Femur (tissue), 1 donor: ENCODE measurements around the gene CRB2.
A peak's percentile ranks its signal among the peaks of the same experiment; 100 is the strongest.
"Not testable (repeated sequence)": the region's sequence is repeated elsewhere in the genome, so short reads cannot be mapped to it uniquely, and the experiment has no call there.

Source experiments
- DNase-seq: peaks from one replicate; pipeline ENCODE4 v3.0.0-alpha.2; 2017

CRB2 gene

GRCh38 chr9:123329329-123329955, 26.6 kb upstream of the CRB2 start:
- DNase-seq: no peak

GRCh38 chr9:123331346-123332060, 24.5 kb upstream of the CRB2 start:
- DNase-seq: no peak

GRCh38 chr9:123333058-123333669, 22.8 kb upstream of the CRB2 start:
- DNase-seq: not testable (repeated sequence)

- no peak for DNase-seq
Measured at GRCh38 chr9:123334639-123335038, 21.4 kb upstream of the CRB2 start.

GRCh38 chr9:123335193-123335985, 20.6 kb upstream of the CRB2 start:
- DNase-seq: peak; percentile 83

- DNase-seq: no peak
Measured at GRCh38 chr9:123335986-123336329, 20.0 kb upstream of the CRB2 start.

GRCh38 chr9:123336449-123336848, 19.5 kb upstream of the CRB2 start:
- DNase-seq: no peak

- no peak for DNase-seq
Measured at GRCh38 chr9:123336959-123337358, 19.0 kb upstream of the CRB2 start.

- DNase-seq: no peak
Measured at GRCh38 chr9:123337971-123338370, 18.0 kb upstream of the CRB2 start.

GRCh38 chr9:123338710-123339665, 17.0 kb upstream of the CRB2 start:
- DNase-seq: peak; percentile 73

GRCh38 chr9:123339666-123340510, 16.1 kb upstream of the CRB2 start:
- DNase-seq: no peak

GRCh38 chr9:123341816-123342215, 14.2 kb upstream of the CRB2 start:
- DNase-seq: no peak

GRCh38 chr9:123342247-123342646, 13.8 kb upstream of the CRB2 start:
- no peak for DNase-seq

GRCh38 chr9:123343443-123344191, 12.4 kb upstream of the CRB2 start:
- DNase-seq: no peak

GRCh38 chr9:123344192-123344949, 11.6 kb upstream of the CRB2 start:
- DNase-seq: no peak

GRCh38 chr9:123345567-123345955, 10.4 kb upstream of the CRB2 start:
- DNase-seq: no peak

- DNase-seq: no peak
Measured at GRCh38 chr9:123346026-123346425, 10.0 kb upstream of the CRB2 start.

- no peak for DNase-seq
Measured at GRCh38 chr9:123346826-123347225, 9.2 kb upstream of the CRB2 start.

GRCh38 chr9:123347289-123348060, 8.5 kb upstream of the CRB2 start:
- no peak for DNase-seq
